GM19372 (cell line): ENCODE results near the gene MED10.
"Not testable (repeated sequence)": the region's sequence is repeated elsewhere in the genome, so short reads cannot be mapped to it uniquely, and the experiment has no call there.

ENCODE experiments used
- ATAC-seq: cut with Tn5 transposase; IDR thresholded peaks from one replicate; pipeline ENCODE4 v1.9.1; 2021; ENCODE audit warnings: mild to moderate bottlenecking, low read depth, moderate library complexity; ENCODE audit not compliant: unreplicated experiment

Gene MED10

DNA sequence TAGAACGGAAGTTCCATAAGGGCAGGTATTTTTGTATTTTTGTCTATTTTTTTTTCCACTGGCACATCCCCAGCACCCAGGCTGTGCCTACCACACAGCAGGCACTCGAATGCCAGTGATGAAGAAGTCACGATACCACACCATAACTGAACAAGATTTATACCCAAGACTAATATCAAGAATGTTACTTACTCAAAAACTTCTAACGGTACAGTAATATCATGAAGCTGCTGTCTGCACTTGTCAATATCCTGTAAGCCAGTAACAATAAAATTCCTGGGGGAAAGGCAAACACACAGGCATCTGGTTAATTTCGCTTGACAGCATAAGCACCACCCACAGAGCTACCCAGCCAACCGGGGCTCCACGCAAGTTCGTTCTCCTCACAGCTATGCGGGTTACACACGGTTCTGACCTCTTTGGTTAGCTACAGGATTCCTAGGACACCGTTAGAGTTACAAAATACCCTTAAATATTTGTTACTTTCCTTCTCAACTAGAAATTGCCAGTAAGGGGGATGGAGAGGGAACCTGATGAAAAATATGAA is 1.3 kb downstream of the MED10 start:
- no peak for ATAC-seq

DNA sequence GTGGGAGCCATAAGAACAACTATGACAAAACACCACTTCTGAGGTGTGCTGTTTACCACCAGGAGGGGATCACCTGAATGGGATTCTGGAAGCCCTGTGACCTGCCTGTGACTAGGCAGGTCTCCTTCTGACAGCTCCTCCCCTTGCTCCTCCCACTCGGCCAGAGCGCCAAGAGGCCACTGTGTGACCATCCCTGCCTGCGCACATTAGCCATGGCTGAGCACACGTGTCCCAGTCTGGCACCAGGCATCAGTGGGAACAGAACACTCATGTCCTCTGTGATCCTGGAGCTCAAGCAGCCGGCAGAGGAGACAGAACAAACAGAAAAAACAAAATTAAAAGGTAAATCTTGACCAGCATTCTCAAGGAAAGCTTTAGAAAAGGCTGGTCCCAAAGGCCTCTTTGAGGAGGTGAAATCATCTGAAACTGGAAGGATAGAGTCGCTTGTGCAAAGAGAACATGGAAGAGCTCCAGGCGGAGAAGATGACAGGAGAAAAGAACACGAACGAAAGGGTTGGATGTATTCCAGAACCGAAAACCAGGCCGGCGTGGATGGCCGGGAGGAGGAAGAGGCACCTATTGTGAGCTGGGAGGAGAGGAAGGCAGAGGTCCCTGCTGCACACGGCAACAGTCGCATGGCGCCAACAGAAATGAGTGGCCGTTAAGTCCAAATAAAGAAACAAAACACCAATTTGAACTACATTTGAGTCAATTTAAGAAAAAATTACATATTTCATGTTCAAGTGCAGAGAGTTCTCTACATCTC is 5.1 kb downstream of the MED10 start:
- ATAC-seq: no peak

DNA sequence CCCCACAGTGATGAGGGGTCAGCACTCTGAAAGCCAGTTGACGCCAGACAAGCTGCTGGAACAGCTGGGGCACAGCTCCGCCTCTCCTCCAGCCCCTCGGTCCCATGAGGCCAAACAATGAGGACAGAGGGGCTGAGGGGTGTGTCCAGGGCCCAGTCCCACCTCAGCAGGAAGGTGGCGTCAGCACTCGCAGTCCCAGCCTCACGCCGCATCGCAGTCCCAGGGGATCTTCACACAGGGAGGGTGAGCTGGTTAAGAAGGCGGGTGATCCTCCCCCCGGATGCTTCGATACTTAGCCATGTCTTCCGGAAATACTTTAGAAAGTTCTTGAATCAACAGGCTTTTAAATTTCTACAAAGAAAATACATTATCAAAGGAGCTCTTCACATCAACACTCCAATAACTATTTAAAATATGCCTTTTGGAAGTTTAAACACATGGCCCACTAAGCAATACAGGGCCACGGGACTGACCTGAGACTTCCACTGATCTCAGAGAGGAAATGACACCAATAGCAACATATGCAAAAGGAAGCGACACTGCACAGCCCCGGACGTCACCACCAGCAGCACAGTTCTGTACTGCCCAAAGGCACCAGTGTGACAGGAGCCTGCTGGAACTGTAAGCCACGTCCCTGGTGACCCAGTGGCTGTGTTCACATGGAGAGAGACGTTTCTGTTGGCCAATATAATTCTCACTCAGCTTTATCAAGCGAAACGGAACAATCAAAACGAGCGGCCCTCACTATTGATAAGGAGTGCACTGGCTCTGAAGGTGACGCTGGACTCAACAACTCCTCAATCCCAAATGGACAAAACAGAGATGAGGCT is 5.9 kb downstream of the MED10 start:
- ATAC-seq: no peak

DNA sequence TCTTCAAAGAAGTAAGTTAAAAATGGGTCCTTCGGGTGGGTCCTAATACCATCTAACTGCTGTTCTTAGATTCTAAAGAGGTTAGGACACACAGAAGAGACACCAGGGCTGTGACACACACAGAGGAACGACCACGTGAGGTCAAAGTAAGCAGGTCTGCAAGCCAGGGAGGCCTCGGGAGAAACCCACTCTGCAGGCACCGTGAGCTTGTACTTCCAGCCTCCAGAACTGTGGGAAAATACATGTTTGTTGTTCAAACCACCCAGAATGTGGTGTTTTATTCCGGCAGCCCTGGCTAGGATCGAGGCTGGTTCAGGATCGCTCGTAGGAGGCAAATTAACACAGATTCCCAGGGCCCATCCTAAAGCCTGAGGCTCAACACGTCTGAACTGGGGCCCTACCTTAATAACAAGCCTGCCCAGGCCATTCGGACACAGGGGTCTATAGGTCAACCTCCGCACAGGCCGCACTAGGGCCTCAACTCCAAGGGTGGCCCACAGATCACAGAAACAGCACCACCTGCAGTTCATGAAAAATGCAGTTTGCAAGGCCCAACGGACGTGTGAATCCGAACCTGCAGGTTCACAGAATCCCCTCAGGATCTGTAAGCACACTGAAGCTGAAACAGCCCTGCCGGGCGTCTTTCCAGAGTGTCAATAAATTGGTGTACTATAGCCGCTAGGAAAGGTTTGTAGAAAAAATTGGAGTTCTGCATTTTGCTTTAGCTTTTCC is 7.1 kb downstream of the MED10 start:
- no peak for ATAC-seq

DNA sequence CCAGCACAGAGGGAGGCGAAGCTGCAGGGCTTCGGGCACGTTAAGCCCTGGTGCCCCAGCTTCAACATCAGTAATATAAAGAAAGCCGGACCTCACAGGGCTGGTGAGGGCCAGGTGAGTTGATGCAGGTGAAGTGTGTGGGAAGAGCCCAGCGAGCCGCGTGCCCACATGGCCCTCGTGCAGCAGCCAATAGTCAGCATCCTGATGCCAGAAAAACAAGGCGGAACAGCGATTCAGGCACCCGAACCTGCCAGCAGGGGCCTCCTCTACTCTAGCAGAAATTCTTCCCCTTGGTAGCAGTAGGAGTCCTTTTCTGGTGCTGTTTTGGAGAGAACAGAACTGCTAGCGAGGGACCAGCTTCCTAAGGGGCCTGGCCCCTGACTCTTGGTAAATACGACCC is 7.8 kb downstream of the MED10 start:
- no peak for ATAC-seq

DNA sequence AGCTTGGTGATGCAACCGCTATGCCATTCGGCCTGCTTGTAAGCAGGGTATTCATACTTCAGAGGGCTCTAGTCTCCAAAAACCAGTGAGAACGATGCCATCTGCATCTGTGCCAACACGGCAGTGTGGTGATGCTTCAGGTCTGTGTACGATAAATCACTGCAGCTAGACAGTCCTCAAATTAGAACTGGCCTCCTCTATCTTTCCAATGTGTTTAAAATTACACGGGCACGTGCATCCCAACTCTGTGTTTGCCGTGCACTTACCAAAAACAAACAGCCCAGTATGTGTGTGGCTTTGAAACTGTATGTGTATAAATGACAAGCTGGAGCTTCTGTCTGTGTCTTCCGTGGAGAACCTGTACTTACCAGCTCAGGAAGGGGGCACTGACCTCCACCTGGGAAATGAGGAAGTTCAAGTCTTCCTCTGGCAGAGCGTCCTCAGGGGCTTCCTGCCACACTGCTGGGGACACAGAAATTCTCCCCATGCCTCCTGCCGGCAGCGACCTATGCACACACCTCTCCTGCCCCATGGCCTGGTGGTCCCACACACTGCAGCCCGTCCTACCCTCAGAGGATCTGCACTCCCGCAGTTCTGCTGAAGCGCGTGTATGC is 12.3 kb downstream of the MED10 start:
- ATAC-seq: no peak

DNA sequence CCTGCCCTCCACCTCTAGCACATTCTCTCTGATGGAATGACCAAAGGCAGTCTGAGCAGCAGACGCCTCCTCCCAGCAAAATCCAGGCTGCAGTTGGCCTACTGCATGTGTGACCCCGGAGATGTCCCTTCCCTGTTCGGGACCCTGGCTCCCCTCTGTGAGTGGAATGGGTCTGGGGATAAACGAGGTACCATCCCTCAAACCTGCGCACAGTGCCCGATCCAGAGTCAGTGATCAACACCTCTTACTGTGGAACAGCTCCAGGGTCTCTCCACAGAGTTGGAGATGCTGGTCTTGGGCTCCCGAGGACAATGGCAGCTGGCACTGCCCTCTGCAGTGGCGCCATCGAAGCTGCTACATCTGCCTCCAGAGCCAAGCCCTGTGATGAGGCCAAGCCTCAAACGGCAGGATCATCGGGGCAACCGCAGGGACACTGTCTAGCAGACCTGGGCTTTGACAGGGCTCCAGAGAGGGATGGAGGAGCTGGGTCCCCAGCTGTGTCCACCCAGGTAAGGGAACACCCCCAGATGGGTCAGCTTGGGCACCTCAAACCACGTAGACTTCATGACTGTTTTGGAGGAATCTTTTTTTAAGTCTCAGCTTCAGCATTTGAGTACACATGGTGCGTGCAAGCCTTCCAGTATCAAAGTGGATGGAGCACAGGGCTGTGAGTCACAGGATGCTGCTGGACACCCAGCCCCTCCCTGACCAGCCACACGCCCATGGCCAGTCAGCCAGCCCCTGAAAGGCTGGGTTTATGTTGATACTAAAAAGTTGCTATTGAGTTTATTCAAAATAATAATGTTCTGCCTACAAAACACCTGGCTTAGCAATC is 13.0 kb downstream of the MED10 start:
- ATAC-seq: no peak

DNA sequence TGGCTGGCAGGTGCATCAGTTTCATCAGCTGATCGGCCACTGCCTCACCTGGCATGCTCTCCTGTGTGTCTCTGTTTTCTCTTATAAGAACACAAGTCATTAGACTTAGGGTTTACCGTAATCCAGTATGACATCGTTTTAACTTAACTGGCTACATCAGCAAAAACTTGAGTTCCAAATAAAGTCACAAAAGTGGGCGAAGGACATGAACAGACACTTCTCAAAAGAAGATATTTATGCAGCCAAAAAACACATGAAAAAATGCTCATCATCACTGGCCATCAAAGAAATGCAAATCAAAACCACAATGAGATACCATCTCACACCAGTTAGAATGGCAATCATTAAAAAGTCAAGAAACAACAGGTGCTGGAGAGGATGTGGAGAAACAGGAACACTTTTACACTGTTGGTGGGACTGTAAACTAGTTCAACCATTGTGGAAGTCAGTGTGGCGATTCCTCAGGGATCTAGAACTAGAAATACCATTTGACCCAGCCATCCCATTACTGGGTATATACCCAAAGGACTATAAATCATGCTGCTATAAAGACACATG is 14.8 kb downstream of the MED10 start:
- not testable (repeated sequence) for ATAC-seq

DNA sequence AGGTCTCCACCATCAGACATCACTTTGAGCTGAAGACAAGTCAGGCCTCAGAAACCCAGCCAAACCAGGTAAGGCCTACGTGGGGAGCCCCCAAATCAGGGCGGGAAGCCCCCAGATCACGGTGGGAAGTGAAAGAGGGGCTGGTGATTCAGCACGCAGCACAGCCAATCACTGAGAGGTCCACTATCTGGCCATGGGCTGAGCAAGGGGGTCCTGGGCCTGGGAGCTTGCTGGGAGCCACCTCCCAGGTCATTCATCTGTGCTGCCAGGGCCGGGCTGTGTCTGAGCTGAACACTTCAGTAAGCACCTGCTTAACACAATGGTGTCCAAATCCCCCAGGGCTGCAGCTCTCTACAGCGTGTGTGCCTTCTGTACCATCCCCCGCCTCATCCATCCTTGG is 15.5 kb downstream of the MED10 start:
- no peak for ATAC-seq

DNA sequence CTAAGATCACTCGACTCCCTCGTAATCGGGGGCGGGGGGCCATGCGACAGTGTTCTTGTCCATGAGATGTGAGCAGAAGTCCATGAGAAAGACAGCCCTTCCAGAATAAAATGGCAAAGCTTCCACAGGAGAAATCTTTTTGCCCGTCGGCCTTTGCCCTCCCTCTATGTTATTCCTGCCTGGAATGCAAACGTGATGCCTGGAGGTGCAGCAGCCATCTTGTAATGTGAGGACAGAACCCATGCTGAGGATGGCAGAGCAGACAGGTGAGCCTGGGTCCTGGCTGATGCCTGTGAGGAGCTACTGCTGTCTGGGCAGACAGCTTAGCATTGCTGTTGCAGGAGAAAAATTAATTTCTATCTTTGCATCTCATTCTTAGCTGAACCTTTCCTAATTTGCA is 17.2 kb downstream of the MED10 start:
- no peak for ATAC-seq

DNA sequence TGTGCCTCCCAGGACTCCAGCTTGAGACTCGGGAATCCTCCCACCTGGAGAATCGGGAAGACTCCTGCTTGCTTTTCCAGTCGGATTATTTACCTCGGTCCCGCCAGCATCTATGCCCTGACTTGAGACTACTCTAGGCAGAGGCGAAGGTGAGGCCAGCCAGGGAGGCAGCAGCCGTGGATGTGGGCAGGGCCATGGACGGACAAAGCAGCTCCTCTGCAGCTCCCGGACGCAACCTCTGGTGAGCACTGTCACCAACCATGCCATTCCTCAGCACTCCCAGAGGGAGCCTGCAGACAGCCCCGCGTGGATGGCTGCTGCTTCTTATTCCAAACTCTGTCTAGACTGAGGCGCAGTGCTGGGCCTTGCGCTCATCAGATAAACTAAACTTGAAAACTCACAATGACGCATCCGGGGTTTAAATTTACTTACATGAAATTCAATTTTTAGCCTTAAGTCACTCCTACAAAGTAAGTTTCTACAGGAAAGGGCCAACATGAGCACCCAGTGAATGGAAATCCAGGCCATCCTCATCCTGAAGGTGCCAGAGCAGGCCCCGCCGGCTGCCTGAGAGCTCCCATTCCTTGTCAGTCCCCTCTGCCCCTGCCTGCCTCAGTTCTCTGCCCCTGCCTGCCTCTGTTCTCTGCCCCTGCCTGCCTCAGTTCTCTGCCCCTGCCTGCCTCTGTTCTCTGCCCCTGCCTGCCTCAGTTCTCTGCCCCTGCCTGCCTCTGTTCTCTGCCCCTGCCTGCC is 17.8 kb downstream of the MED10 start:
- ATAC-seq: no peak

DNA sequence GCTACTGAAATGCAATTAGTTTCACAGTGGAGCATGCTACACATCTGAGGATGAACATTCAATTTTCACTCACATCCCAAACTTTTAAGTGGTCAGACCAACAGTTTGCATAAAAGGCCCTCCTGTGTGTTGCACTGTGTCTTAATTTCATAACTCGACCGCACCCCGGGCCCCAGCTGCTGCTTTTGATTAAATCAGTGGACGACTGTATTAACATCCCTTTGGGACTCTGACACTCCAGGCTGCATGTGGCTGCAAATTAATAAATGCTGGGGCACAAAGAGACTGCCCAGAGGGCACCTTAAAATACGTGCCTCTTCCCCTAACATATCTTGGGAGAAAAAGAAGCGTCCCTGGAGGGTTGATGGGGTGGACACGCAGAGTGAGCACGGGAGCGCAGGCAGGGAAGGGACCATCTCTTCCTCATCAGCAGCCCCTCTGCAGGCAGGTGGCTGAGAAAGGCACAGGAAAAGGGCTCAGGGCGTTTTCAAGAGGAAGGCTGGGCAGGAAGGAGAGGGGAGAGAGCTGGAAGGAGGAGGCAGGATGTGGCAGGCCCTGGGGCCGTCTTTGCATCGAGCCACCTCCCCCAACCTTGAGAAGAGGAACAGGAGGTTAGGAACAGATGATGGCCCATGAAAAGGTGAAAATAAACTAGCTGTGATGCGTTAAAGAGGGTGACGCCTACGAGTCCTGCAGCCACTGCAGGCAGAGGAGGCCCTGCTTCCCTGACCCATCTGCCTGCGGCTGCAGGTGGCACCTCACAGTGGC is 18.6 kb downstream of the MED10 start:
- no peak for ATAC-seq

DNA sequence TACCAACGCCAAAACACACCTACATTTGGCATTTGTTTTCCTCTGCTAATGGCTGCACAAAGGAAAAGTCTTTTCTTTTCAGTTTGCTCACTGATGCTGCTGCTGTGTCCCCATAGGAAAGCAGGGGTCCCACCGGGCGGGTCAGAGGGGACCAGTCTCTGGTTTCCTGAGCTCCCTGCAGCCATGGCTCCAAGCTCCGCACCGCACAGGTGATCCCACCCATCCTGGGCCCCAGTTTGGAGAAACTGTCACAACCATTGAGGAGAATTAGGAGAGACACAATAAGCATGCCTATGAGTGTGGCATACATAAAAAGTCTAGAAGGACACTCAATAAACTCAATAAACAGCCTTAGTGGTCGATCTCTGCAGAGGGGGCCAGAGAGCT is 19.9 kb downstream of the MED10 start:
- ATAC-seq: no peak

DNA sequence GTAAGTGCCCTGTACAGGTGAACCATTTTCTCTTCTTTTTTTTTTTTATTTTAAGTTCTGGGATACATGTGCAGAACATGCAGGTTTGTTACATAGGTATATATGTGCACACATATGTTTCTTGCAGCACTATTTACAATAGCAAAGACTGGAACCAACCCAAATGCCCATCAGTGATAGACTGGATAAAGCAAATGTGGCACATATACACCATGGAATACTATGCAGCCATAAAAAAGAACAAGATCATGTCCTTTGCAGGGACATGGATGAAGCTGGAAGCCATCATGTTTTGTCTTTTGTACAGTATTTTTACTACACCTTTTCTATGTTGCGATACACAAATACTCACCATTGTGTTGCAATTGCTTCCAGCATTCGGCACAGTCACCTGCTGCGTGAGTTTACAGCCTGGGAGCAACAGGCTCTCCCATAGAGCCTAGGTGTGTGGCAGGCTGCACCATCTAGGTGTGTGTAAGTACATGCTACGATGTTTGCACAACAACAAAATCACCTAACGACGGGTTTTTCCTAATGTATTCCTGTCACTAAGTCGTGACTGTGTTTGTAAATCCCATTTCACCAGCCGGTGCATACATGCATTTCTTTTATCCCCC is 20.4 kb downstream of the MED10 start:
- ATAC-seq: not testable (repeated sequence)

DNA sequence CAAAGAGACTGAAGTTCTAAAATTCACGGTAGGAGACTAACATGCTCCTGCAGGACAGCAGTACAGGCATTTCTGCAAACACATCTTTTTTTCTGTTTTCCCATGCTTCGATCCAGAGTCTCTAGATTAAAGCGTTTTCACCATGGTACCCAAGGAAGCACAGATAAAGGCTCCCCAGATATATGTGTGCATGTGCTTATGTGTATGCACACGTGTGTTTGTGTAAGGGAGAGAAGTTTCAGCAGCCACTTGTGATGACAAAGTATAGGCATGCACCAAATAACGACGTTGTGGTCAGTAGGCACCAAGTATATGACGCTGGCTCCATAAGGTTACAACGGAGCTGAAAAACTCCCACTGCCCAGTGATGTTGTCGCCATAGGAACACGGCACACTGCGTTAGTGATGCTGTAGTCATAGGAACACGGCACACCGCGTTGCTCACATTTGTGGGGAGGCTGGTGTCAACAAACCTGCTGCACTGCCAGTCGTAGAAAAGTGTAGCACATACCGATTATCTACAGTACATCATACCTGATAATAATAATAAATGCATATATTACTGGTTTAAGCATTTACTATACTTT is 21.7 kb downstream of the MED10 start:
- no peak for ATAC-seq

DNA sequence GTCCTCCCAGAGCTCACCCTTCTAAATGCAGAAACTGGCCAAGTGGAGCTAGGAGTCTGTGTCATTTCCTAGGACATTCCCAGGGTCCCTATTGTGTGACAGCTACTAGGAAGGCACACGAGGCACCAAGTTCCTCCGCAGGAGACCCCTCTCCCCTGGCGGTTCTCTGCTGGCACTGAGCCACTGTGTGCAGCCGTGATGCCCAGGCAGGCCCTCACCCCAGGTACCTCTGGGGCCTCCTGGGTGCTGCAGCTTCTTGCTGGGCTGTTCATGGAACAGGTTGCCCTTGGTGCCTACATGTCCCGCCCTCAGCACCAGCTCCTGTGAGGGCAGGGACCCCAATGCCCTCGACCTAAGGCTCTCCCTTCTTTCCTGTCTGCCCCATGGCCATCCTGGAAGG is 23.1 kb downstream of the MED10 start:
- no peak for ATAC-seq

DNA sequence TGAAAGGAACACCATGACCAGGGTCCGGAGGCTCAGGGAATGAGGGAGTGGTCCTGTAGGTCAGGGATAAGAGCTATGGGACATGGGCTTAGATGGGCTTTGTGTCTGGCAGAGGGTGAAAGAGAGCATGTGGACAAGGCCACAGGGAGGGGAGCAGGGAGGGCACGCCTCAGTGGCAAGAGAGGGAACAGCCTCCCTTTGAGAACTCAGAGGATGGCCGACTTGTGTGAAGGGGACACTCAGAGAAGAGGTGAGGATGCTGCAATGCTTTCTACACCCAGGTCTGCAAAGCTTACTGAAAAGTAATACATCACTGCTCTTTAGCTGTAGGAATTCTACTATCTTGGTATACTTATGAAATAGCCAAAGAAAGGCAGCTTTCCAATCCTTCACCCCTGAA is 23.5 kb downstream of the MED10 start:
- no peak for ATAC-seq
